Spinal cord (tissue), 10 donors: ENCODE measurements around the gene FRMD8. TPM values are rescaled to one million over a fixed set of nuclear protein-coding genes. Genes with fewer than 3 reads are reported as not detected.

Experiments used
- DNase-seq, 6 donors: peaks; one replicate each; pipeline versions ENCODE4 v3.0.0 to v3.0.0-alpha.2; 2013 to 2015; ENCODE audit warnings: low spot score in 6 of 6, low read depth in 4 of 6
- H3K27ac ChIP-seq: one replicate; pipeline ENCODE4 v1.5.1; 2013; ENCODE audit warnings: low read depth, low read length, control low read depth
- H3K27me3 ChIP-seq: one replicate; pipeline ENCODE4 v1.6.1; 2013; ENCODE audit warnings: low read length; ENCODE audit not compliant: control insufficient read depth, insufficient read depth
- H3K36me3 ChIP-seq: one replicate; pipeline ENCODE4 v1.6.1; 2013; ENCODE audit warnings: low read length; ENCODE audit not compliant: control insufficient read depth, insufficient read depth
- H3K4me1 ChIP-seq: one replicate; pipeline ENCODE4 v1.6.1; 2013; ENCODE audit warnings: low read length; ENCODE audit not compliant: control insufficient read depth, insufficient read depth
- H3K4me3 ChIP-seq: one replicate; pipeline ENCODE4 v1.5.1; 2013; ENCODE audit warnings: low read depth, low read length, control low read depth
- H3K9me3 ChIP-seq: one replicate; pipeline ENCODE4 v1.6.1; 2013; ENCODE audit warnings: low read length; ENCODE audit not compliant: control insufficient read depth, insufficient read depth
- WGBS: methylation state at CpG from one replicate; pipeline ENCODE4 v1.1.5; 2013; ENCODE audit warnings: missing lambda C conversion rate; ENCODE audit not compliant: insufficient coverage; 5-methylcytosine and 5-hydroxymethylcytosine counted together
- polyA plus RNA-seq, 2 donors: library from polyadenylated mRNA; unstranded; fragments of 120-200 nt; gene quantifications; one replicate each; pipeline ENCODE4 v1.2.1, GENCODE V29; 2013; ENCODE audit not compliant: insufficient read length in 2 of 2
- total RNA-seq, 2 donors: library from RNA; depleted of rRNA in 1 of 2; stranded (reverse); fragments of 120-200 nt in 1 of 2; fragments of >200 nt in 1 of 2; gene quantifications; one replicate each; pipeline versions ENCODE4 v1.2.3 to v1.2.4, GENCODE V29; 2013 to 2014
- donor health status: healthy.

Gene FRMD8
- total and polyA plus RNA-seq, 4 donors = 16.3 to 19.3 (median 17.7) TPM

GRCh38 chr11:65373839-65374580 lies 12.4 kb upstream of the FRMD8 start:
- no peak overlapping the region for H3K4me3 ChIP-seq
- peaks cover 7% of the 10 kb centered on the region for H3K4me1 ChIP-seq
- no peaks in the 10 kb centered on the region for H3K9me3 ChIP-seq
- no peak overlapping the region for H3K27ac ChIP-seq
- no peaks in the 10 kb centered on the region for H3K27me3 ChIP-seq
- WGBS = 87% methylated on average over 14 of the region's 14 CpGs
- H3K36me3 ChIP-seq = peaks cover 2% of the 10 kb centered on the region
- no peak for DNase-seq

DNA sequence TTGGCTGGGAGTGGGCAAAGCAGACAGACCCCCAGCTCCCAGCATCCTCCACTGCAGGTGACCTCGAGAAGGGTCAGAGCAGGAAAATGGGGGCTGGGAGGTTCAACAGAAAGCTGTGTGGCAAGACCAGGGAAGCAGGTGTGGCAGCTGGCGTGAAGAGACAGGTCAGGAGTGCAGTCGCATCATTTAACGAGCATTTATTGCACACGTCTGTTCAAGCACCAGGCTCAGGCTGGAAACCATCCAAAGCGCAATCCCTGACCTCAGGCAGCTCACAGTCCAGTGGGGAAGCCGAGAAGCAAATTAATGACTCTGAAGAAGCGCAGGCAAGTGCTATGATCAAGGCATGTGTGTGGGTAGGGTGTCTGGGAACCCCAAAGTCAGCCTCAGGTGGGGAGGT lies 11.4 kb upstream of the FRMD8 start:
- Histone ChIP-seq H3K36me3 (peaks cover 2% of the 10 kb centered on the region), H3K4me3 (no peak overlapping the region), H3K4me1 (peaks cover 7% of the 10 kb centered on the region), H3K27ac (no peak overlapping the region), H3K9me3 (no peaks in the 10 kb centered on the region), H3K27me3 (no peaks in the 10 kb centered on the region)
- WGBS = 81% methylated on average over 7 of the region's 8 CpGs
- DNase-seq = no peak

DNA sequence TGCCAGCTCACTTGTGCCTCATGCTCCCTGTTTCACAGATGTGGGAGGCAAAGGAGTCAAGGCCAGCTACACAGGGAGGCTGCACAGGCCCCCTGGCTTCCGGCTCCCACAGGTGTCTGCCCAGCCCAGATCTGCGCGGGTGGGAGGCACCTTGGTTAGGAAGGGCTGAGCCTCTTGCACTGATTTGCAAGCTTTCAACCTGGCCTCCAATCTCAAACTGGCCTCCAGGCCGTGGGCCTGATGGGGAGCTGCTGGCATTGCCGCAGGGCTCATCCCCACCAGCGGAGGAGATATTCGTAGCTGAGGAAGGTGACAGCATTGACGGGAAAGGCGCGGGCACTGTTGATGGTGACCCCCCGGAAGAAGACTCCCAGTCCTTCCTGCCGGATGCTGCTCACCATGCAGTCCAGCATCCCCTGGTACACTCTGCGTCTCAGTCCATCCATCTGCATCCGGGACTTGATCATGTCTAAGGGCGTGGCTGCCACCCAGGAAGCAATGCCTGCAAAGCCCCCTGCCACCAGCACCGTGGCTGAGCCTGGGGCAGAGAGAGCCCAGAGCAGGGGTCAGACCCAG lies 10.2 kb upstream of the FRMD8 start:
- Histone ChIP-seq H3K9me3 (no peaks in the 10 kb centered on the region), H3K27me3 (no peaks in the 10 kb centered on the region), H3K27ac (no peak overlapping the region), H3K4me1 (peaks cover 7% of the 10 kb centered on the region), H3K4me3 (no peak overlapping the region), H3K36me3 (peaks cover 2% of the 10 kb centered on the region)
- 88% methylated on average over 16 of the region's 16 CpGs for whole genome bisulfite sequencing
- no peak for DNase-seq

DNA sequence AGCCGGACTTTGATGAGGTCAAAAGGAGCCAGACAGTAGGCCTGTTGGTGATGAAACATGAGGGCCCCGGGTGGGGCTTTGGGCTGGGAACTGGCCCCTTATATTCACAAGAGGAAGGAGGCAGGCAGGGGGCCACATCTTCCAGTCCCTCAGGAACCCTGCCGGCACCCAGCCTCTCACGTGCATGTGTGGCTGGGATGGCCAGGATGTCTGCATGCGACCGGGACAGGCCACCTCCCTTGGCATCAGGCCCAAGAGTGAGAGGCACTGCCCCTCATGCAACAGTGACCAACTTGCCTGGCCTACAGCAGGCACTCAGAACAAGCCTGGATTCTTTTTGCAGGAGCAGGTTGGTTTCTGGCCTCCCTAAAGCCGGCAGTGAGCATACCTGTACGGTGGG lies 9.4 kb upstream of the FRMD8 start:
- H3K36me3 ChIP-seq = peaks cover 2% of the 10 kb centered on the region
- no peak overlapping the region for H3K27ac ChIP-seq
- H3K27me3 ChIP-seq = no peaks in the 10 kb centered on the region
- no peak overlapping the region for H3K4me3 ChIP-seq
- WGBS = 76% methylated on average over 8 of the region's 8 CpGs
- no peaks in the 10 kb centered on the region for H3K9me3 ChIP-seq
- peaks cover 12% of the 10 kb centered on the region for H3K4me1 ChIP-seq
- no peak for DNase-seq

GRCh38 chr11:65377777-65378176 lies 8.7 kb upstream of the FRMD8 start:
- Histone ChIP-seq H3K27ac (no peak overlapping the region), H3K4me1 (peaks cover 20% of the 10 kb centered on the region), H3K9me3 (no peaks in the 10 kb centered on the region), H3K36me3 (peaks cover 2% of the 10 kb centered on the region), H3K4me3 (no peak overlapping the region), H3K27me3 (no peaks in the 10 kb centered on the region)
- DNase-seq = no peak
- WGBS = 83% methylated on average over 8 of the region's 8 CpGs

DNA sequence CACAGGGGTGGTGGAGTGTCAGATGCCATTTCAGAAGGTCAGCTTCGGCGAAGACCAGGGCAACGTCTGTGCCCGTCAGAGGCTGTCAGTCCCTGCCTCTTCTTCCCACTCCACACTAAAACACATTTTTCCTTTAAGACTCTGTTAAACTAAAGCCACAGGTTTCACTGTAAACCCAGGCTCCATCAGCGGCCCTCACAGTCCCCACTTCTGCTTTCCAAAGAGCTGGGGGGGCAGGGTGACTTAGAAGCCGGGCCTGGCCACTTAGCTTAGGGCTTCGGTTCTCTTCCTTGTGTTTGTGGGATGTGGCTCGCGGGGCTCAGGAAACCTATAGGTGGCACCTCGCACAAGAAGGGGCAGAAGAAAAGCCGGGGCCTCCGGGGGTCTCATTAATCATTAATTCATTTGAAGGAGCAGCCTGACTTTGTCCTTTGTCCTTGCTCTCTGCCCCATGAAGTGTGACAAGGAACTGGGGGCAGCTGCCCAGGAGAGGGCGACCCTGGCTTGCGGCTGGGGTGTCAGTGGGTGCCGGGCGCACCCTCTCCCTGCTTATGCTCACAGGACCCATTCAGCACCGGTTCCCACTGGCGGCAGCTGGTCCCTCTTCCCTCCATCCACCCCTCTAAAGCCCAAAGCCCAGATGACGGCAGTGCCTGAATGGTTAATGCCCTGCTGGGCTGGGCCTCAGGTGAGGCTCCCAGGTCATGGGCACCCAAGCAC lies 8.1 kb upstream of the FRMD8 start:
- Histone ChIP-seq H3K27ac (no peak overlapping the region), H3K9me3 (no peaks in the 10 kb centered on the region), H3K27me3 (no peaks in the 10 kb centered on the region), H3K4me3 (no peak overlapping the region), H3K36me3 (peaks cover 2% of the 10 kb centered on the region), H3K4me1 (peaks cover 25% of the 10 kb centered on the region)
- 53% methylated on average over 12 of the region's 19 CpGs for WGBS
- no peak for DNase-seq

GRCh38 chr11:65378928-65379638 lies 7.4 kb upstream of the FRMD8 start:
- 76% methylated on average over 12 of the region's 14 CpGs for WGBS
- H3K4me1 ChIP-seq = peaks cover 25% of the 10 kb centered on the region
- H3K27me3 ChIP-seq = no peaks in the 10 kb centered on the region
- H3K27ac ChIP-seq = no peak overlapping the region
- H3K9me3 ChIP-seq = no peaks in the 10 kb centered on the region
- peaks cover 2% of the 10 kb centered on the region for H3K36me3 ChIP-seq
- DNase-seq = no peak
- no peak overlapping the region for H3K4me3 ChIP-seq

DNA sequence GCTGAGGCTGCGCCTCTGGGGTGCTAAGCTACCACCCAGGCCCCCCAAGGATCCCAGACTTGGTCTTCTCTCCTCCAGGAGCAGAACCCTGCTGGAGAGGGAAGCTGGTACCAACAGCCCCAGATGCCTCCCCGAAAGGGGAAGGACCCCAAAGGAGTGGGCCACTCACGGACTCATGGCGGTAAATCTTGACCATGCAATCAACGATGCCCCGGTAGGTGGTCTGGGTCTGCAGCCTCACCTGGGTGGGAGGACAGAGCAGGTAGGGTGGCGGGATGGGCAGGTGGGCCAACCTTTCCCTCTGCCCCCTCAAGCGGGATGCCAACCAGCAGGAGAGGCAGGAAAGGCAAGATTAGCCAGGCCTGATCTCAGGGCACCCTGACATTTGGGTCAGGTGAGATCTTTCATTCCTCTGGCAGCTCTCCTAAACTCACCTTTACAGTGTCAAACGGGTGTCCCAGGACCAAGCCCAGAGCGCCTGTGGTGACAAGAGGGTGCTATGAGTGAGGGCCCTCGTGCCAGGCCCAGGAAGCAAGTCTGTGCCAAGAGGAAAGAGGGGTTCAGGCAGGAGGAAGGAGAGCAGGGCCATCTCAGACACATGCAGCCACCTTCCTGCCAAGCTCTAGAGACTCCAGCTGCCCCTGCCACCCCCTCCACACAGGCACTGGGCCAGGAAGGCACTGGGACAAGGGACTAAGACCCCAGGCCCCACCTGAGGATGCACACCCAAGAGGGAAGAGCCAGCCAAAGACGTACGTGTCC lies 6.6 kb upstream of the FRMD8 start:
- WGBS = 95% methylated on average over 9 of the region's 13 CpGs
- Histone ChIP-seq H3K27ac (no peak overlapping the region), H3K4me3 (no peak overlapping the region), H3K4me1 (peaks cover 25% of the 10 kb centered on the region), H3K27me3 (no peaks in the 10 kb centered on the region), H3K36me3 (peaks cover 2% of the 10 kb centered on the region), H3K9me3 (no peaks in the 10 kb centered on the region)
- no peak for DNase-seq
